Panc1 (cell line): ENCODE data around the gene FZR1. TPM values are rescaled to one million over a fixed set of nuclear protein-coding genes. Genes with fewer than 3 reads are reported as not detected.

Experiments used
- ATAC-seq: fragments of 200-7000 bp; cut with Tn5 transposase; 2 replicates; pipeline ENCODE4 v1.9.1; 2020; ENCODE audit warnings: mild to moderate bottlenecking, moderate library complexity
- BruUV-seq: library from RNA; stranded (reverse); fragments of 400-500 nt; replicated peaks from 2 replicates; lab custom pipeline; 2021; lab: Mats Ljungman, UMichigan
- CTCF ChIA-PET: fragments of 300-600 bp; sonication (Branson Sonifier 250); formaldehyde crosslinking; loops from one replicate; lab custom pipeline; 2022; ENCODE audit warnings: antibody characterized with exemption; lab: Charles Lee
- POLR2A ChIA-PET: fragments of 300-600 bp; sonication (Branson Sonifier 250); formaldehyde crosslinking; loops from one replicate; lab custom pipeline; 2022; ENCODE audit warnings: antibody characterized with exemption; lab: Charles Lee
- DNase-seq: peaks from one replicate; pipeline ENCODE4 v3.0.0-alpha.2; 2010; ENCODE audit warnings: low read depth, low spot score
- H3K27ac ChIP-seq: 2 replicates; pipeline ENCODE4 v1.5.1; 2011; ENCODE audit warnings: mild to moderate bottlenecking, low read length, inconsistent platforms
- H3K27me3 ChIP-seq: fragments of 200-500 bp; sonication (Bioruptor generic); 2 replicates; pipeline ENCODE4 v1.6.0; 2014; ENCODE audit warnings: low read length, inconsistent platforms; ENCODE audit not compliant: control insufficient read depth, insufficient read depth
- H3K36me3 ChIP-seq: fragments of 200-500 bp; sonication (Bioruptor generic); 2 replicates; pipeline ENCODE4 v1.5.1; 2014; ENCODE audit warnings: inconsistent platforms, mild to moderate bottlenecking, low read length, moderate library complexity; ENCODE audit not compliant: control insufficient read depth, insufficient read depth
- H3K4me1 ChIP-seq: 2 replicates; pipeline ENCODE4 v1.5.1; 2011; ENCODE audit warnings: inconsistent platforms, mild to moderate bottlenecking, low read length, moderate library complexity; ENCODE audit not compliant: control insufficient read depth, insufficient read depth
- H3K4me3 ChIP-seq, 2 experiments: 2 replicates each; pipeline ENCODE4 v1.5.1; 2011 to 2012; ENCODE audit warnings: low read depth in 2 of 2, low read length in 2 of 2, mild to moderate bottlenecking in 2 of 2, inconsistent platforms in 1 of 2, moderate library complexity in 1 of 2
- H3K9me3 ChIP-seq: fragments of 200-500 bp; sonication (Bioruptor generic); 2 replicates; pipeline ENCODE4 v1.5.1; 2014; ENCODE audit warnings: low read depth, mild to moderate bottlenecking, inconsistent platforms, low read length, moderate library complexity; ENCODE audit not compliant: control insufficient read depth, insufficient read depth
- CTCF ChIP-seq: fragments of 450-650 bp; IDR thresholded peaks from 2 replicates; pipeline ENCODE4 v1.5.1; 2017; ENCODE audit warnings: mild to moderate bottlenecking
- POLR2AphosphoS5 ChIP-seq: IDR thresholded peaks from 2 replicates; pipeline ENCODE4 v1.6.1; 2012; ENCODE audit warnings: mild to moderate bottlenecking, low read depth, low read length, moderate library complexity
- REST ChIP-seq, 2 experiments: IDR thresholded peaks; 2 replicates each; pipeline ENCODE4 v1.6.1; 2011 to 2012; ENCODE audit warnings: low read depth in 2 of 2, control low read depth in 1 of 2, low read length in 1 of 2, mild to moderate bottlenecking in 1 of 2, moderate library complexity in 1 of 2; ENCODE audit not compliant: insufficient read depth in 1 of 2
- SIN3A ChIP-seq: IDR thresholded peaks from 2 replicates; pipeline ENCODE4 v1.6.1; 2012; ENCODE audit warnings: low read depth, mild to moderate bottlenecking, low read length, moderate library complexity, borderline replicate concordance; ENCODE audit not compliant: insufficient read depth
- TCF7L2 ChIP-seq: IDR thresholded peaks from 2 replicates; pipeline ENCODE4 v1.6.1; 2011; ENCODE audit warnings: mild to moderate bottlenecking, low read depth, low read length, inconsistent platforms
- in situ Hi-C: cut with HindIII; loops from 2 replicates; pipeline ENCODE4 v1.10.0; 2016; ENCODE audit warnings: low sequenced_read_pairs, low pct_unique_long_range_greater_than_20kb
- intact Hi-C: fragments of 100-400 bp; cut with micrococcal nuclease; formaldehyde crosslinking; loops from one replicate; pipeline ENCODE4 v1.10.0; 2022; ENCODE audit not compliant: unreplicated experiment
- total RNA-seq: library from RNA; stranded (reverse); gene quantifications from one replicate; pipeline ENCODE4 v1.2.1, GENCODE V29; 2021; ENCODE audit not compliant: unreplicated experiment

The FZR1 gene
- total RNA-seq, 1 experiment from 2014 or later = 48.7 TPM

GRCh38 chr19:3478409-3479176 is 27.5 kb upstream of the FZR1 start:
- Histone ChIP-seq H3K4me3 (no peak overlapping the region), H3K27me3 (no peaks in the 10 kb centered on the region), H3K27ac (no peak overlapping the region), H3K9me3 (no peaks in the 10 kb centered on the region), H3K36me3 (no peaks in the 10 kb centered on the region), H3K4me1 (no peaks in the 10 kb centered on the region)
- TF ChIP-seq POLR2AphosphoS5 = no peak
- TF ChIP-seq CTCF = no peak
- TF ChIP-seq SIN3A = no peak
- no peak for TF ChIP-seq REST (IDR thresholded peaks at IDR 0.05; ENCODE audit: insufficient read depth in 1 of 2, low read depth in 2 of 2, low read length in 1 of 2)
- no peak for TF ChIP-seq TCF7L2
- ChIA-PET CTCF (interaction anchor here (0.7 to 1.2 kb wide), 3 partner anchors 174 to 203 kb away, joined by 4 to 11 read pairs (median 4); no protein-coding TSS in a partner anchor), POLR2A (no interaction called here)
- ATAC-seq (no peak), DNase-seq (no peak)
- BruUV-seq = no TSS peak
- in situ Hi-C loops (no loop called here), intact Hi-C loops (no loop called here)

GRCh38 chr19:3479177-3479833 is 26.8 kb upstream of the FZR1 start:
- TF ChIP-seq CTCF (no peak), TCF7L2 (no peak), POLR2AphosphoS5 (no peak), SIN3A (no peak), REST (IDR thresholded peaks at IDR 0.05; ENCODE audit: insufficient read depth in 1 of 2, low read depth in 2 of 2, low read length in 1 of 2) (no peak)
- no peak for DNase-seq
- H3K27me3 ChIP-seq = no peaks in the 10 kb centered on the region
- no peak; the same call in 1 of the 2 replicates for ATAC-seq
- intact Hi-C loops = no loop called here
- H3K9me3 ChIP-seq = no peaks in the 10 kb centered on the region
- no peak overlapping the region for H3K27ac ChIP-seq
- ChIA-PET CTCF (interaction anchor here (0.6 to 1.2 kb wide), 6 partner anchors 8 to 831 kb away, joined by 4 to 12 read pairs (median 6); no protein-coding TSS in a partner anchor), POLR2A (no interaction called here)
- H3K4me3 ChIP-seq = no peak overlapping the region
- in situ Hi-C loops = no loop called here
- no peaks in the 10 kb centered on the region for H3K4me1 ChIP-seq
- H3K36me3 ChIP-seq = no peaks in the 10 kb centered on the region
- no TSS peak for BruUV-seq
